ENCODE measurements around the gene GCK.
A peak's percentile ranks its signal among the peaks of the same experiment; 100 is the strongest.

GRCh38 chr7:44196450-44196872 lies 7.2 kb upstream of the GCK start:
- TF ChIP-seq CTCF (IDR thresholded peaks at IDR 0.05) (peak in 6 of 7 experiments; percentile 33 to 65 (median 48)), POLR2A (IDR thresholded peaks at IDR 0.05) (no peak)
